ENCODE results near the gene RHBDF2.

DNA sequence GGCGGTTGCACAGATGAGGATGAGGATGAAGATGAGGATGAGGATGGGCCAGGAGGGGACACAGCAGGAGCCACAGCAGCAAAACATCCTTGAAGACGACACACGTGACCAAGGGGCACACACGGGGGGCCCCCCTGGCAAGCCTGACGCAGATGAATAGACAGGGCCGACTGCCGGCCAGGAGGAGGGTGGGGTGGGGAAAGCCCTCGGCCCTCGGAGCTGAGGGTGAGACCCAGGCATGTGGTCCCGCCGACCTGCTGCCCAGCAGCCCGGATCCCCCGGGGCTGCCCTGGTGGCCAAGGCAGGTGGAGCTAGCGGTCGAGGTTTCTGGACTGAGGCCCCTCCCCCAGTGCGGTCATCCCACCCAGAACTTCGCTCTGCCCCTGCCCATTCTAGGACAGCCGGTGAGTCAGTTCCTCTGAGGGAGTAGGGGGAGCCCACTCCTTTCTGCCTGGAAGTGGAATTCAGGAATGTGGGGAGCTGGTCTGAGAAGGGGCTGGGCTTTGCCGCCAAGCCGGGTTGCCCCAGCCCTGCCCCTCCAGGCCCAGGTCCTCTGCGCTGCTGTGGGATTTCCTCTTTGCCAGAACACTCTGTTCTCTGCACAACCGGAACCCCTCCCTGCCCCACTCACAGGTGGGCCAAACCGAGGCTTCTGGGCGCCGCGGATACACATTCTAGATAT lies 26.3 kb upstream of the RHBDF2 start:
- no peak for TF ChIP-seq CTCF (IDR thresholded peaks at IDR 0.05)
- TF ChIP-seq POLR2A (IDR thresholded peaks at IDR 0.05): no peak
